ENCODE results near the gene SEC14L5.

The SEC14L5 gene

GRCh38 chr16:5018793-5019192 is 60.7 kb downstream of the SEC14L5 start:
- DNase-seq, result no peak

GRCh38 chr16:5019775-5020174 is 61.6 kb downstream of the SEC14L5 start:
- no peak for DNase-seq

- no peak for DNase-seq
These were observed 62.4 kb downstream of the SEC14L5 start for GRCh38 chr16:5020551-5020950.

DNA sequence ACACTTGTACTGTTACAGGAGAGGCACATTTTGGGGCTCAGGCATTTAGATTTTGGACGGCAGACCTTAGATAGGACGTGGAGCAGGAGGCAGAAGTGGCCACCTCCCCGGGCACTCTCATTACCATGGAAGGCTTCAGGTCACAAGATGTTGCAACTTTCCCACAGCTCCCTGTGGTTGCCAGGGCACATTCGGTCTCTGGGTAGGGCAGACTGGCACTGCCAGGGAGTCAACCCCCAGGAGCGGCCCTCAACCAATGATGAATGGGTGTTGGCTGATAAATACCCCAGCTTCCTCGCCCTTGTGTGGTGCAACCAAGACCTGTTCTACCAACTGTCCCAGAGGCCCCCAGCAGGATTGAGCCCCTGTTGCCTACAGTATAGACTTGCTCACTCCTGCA is 64.4 kb downstream of the SEC14L5 start:
- DNase-seq, result no peak

GRCh38 chr16:5024632-5025031 is 66.5 kb downstream of the SEC14L5 start:
- peak; percentile 12 for DNase-seq

GRCh38 chr16:5025171-5025632 is 67.1 kb downstream of the SEC14L5 start:
- no peak for DNase-seq

- DNase-seq, result no peak
These were observed 68.5 kb downstream of the SEC14L5 start for GRCh38 chr16:5026664-5027063.

GRCh38 chr16:5027086-5027485 is 69.0 kb downstream of the SEC14L5 start:
- DNase-seq, result no peak

GRCh38 chr16:5027575-5028235 is 69.6 kb downstream of the SEC14L5 start:
- DNase-seq, result no peak

DNA sequence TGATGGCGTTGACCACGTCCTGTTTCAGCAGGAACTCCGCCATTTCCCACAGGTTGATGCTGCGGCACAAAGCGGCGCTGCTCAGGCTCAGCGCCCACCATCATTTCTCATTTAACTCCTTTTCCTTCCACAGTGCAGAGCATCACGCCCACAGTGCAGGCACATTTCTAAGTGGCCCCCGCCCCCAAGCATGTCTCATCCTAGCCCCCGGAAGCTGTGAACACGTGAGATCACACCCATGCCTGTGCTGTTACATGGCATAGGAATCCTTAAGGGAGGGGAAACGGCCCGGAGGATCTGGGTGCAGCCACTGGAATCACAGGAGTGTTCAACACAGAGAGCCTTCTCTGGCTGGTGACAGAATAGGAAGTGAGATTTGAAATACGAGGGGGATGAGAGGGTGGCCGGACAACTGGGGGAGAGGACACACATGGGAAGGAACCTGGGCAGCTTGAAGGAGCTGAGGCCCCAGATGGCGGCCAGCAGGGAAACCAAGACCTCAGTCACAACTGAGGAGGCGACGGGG is 70.9 kb downstream of the SEC14L5 start:
- DNase-seq, result no peak

GRCh38 chr16:5030251-5030870 is 72.2 kb downstream of the SEC14L5 start:
- no peak for DNase-seq

DNA sequence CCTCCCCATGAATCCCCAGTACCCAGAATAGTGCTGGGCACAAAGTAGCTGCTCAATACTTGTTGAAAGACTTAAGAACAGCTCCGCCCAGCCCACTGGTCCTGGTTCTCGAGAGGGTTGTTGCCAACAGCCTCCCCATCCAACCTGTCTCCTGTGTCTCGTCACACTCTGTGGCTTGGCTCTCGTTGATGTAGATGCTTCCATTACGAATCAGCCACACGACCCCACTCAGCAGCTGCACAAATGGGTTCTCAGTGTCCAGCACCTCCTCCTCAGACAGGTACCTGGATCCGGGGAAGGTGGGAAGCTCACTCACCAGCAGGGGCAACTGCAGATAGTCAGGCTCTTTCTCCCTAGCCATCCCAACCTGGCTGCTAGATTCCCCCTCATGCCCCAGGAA is 73.5 kb downstream of the SEC14L5 start:
- no peak for DNase-seq

GRCh38 chr16:5032748-5033167 is 74.6 kb downstream of the SEC14L5 start:
- no peak for DNase-seq

GRCh38 chr16:5033256-5034166 is 75.4 kb downstream of the SEC14L5 start, which contains the start of gene NAGPA:
Gene NAGPA, minus strand, starts transcription at chr16:5033935. Its CDS starts 21 bp downstream, at chr16:5033914.
- DNase-seq, result peak; percentile 63

GRCh38 chr16:5034167-5034523 is 76.0 kb downstream of the SEC14L5 start:
- DNase-seq, result no peak

DNA sequence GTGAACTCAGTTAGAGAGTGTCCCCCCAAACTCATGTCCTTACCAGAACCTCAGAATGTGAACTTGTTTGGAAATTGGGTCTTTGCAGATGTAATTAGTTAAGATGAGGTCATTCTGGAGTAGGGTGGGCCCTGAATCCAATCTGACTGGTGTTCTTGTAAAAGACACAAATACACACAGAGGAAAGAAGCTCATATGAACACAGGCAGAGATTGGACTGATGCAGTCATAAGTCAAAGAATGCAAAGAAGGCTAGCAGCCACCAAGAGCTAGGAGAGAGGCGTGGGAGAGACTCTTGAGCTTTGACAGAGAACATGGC is 77.7 kb downstream of the SEC14L5 start:
- DNase-seq, result no peak

DNA sequence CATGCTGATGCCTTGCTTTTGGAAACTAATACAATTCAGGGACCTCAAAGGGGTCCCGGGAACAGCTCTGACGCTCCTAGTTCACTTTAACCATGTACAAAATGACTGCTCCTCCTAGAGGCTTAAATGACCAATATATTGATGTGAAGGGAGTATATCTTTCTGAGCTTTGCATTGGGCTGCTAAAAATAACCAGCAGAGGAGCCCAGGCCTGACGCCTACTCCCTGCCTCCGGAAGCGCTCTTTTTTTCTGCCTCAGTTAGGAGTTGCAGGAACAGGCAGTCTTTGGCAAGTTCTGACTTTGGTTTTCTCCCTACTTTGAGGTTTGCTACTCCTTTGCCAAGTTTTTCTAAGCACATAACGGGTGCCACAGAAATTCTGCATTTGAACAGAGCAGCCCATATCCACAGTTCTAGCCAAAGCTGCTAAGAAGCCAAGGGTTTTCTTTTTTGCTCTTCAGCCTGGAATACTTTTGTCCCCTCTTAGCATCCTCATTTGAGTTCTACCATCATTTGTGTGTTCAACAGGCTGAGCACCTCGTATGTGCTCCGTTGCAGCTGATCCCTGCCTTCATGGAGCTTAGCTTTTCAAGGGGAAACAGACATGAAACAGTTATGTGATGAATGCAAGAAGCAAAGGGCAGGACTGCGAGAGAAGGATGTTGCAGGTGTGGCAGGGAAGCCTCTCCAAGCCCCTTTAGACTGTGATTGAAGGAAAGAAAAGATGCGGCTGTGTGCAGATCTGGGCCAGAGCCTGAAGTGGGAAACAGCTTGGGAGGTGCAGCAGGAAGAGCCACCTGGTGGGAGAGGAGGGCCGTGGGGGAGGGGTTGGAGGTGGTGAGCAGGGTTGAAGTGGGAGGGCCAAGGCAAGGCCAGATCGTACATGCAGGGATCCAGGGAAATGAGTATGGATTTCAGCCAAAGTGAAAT is 78.4 kb downstream of the SEC14L5 start:
- no peak for DNase-seq

- DNase-seq, result no peak
These were observed 82.3 kb downstream of the SEC14L5 start for GRCh38 chr16:5040451-5040850.

- no peak for DNase-seq
These were observed 83.5 kb downstream of the SEC14L5 start for GRCh38 chr16:5041600-5042133.

DNA sequence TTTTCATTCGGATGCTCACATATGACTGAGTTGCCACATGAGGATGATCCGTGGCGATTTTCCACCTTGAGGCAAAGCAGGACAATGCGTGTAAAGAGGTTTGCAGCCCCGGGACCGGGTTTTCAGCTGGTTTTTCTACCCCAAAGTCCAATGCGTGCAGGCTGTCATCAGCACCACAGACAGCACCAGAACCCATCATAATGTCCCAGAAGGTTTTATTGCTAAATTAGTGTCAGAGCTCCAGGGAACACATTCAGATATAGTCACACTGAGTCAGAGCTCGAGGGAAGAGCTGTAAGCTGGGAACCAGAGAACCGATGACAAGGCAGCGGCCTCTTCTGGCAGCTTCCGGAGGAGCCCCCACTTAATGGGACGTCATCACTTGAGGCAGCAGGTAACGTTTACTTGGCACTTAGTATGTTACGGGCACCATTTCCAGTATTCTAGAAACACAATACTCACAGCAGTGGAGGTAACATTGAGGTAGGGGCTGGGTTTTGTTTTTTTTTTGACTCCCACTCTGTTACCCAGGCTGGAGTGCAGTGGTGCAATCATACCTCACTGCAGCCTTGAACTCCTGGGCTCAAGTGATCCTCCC is 84.5 kb downstream of the SEC14L5 start:
- DNase-seq, result no peak

DNA sequence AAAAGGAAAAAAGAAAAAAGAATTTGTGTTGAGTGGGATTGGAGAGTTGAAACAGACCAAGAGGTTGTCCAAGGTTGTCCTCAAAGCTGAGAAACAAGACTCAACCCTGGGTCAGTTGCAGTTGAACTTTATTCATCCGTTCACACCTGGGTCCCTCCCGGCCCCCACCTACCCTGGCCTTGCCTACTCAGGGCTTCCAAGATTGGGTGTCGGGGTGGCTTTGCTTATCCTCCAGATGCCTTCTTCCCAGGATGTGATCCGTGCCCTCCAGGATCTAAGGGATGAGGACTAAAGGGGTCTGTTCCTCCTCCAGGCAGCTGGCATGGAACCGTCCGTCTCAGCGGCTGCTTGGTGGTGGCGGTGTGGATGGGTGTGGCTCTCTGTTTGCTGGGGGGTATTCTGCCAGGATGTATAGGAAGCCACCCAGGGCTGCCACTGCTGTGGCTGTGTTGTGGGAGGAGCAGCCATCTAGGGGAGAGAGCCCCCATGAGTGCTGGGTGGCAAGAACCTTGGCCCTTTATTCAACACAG is 85.9 kb downstream of the SEC14L5 start:
- DNase-seq, result no peak
